Keratinocyte (primary cell): ENCODE measurements around the gene SRRD.

Source experiments
- CTCF ChIP-seq, 3 experiments: IDR thresholded peaks in 1 of 3; conservative IDR thresholded peaks in 1 of 3; optimal IDR thresholded peaks in 1 of 3; 2 replicates in 2 of 3; 3 replicates in 1 of 3; pipeline versions ENCODE3 to v1.5.1; 2011; ENCODE audit warnings: low read length in 3 of 3, mild to moderate bottlenecking in 3 of 3, moderate library complexity in 2 of 3, control low read depth in 1 of 3, inconsistent platforms in 1 of 3; ENCODE audit not compliant: insufficient read depth in 2 of 3; ENCODE audit errors: extremely low read depth in 1 of 3
- EZH2 ChIP-seq: IDR thresholded peaks from one replicate; pipeline ENCODE4 v1.6.1; 2012; ENCODE audit warnings: inconsistent platforms, mild to moderate bottlenecking, low read length, moderate library complexity

GRCh38 chr22:26496456-26496855 is 12.8 kb downstream of the SRRD start:
- TF ChIP-seq CTCF (optimal IDR thresholded peaks at IDR 0.05 in 1 of 3, IDR thresholded peaks at IDR 0.05 in 1 of 3, conservative IDR thresholded peaks at IDR 0.05 in 1 of 3; ENCODE audit: extremely low read depth in 1 of 3, insufficient read depth in 2 of 3, low read length in 3 of 3): no peak
- no peak for TF ChIP-seq EZH2
